NCI-H748 (cell line): ENCODE results near the gene TRIM71.
"Not testable (repeated sequence)": the region's sequence is repeated elsewhere in the genome, so short reads cannot be mapped to it uniquely, and the experiment has no call there.

Experiments used
- DNase-seq: peaks from one replicate; lab custom pipeline; 2025; ENCODE audit not compliant: unreplicated experiment; lab: John Stamatoyannopoulos, UW

TRIM71 gene

DNA sequence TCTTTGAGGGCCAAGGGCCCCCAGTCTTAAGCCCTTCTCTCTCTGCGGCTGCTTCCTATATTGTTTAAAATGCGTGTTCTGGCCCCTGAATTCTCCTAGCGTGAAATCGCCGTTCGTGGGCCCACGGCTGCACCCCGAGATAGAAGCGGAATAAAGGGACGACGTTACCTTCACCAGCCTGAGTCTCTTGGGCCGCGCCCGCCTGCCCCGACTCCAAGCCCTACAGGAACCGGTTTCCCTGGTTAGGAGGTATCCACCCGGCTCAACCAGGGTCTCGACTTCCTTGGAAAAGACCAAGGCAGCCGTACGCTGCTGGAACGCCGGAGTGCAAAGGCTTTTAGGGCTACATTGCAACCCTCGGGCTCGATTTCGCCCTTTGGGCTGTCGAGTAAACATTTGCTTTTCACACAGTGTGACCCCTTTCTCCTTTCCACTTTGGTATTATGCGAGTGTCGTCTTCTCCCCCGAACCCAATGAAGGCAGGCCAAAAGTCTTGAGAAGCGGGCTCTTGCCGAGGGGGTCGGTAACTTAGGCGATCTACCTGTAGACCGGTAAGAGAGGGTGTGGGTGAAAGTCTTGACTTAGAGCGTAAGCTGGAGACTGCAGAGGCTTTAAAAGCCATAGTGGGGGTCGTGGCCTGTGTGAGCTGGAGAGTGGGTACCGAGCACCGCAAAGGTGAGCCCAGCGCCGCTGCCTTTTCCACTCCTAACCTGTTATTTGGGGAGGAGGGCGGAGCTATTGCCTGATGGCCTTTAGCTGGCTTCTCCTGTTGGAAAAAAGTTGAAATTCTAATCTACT is 2.0 kb downstream of the TRIM71 start:
- no peak for DNase-seq

GRCh38 chr3:32820430-32820829 is 2.6 kb downstream of the TRIM71 start:
- no peak for DNase-seq

DNA sequence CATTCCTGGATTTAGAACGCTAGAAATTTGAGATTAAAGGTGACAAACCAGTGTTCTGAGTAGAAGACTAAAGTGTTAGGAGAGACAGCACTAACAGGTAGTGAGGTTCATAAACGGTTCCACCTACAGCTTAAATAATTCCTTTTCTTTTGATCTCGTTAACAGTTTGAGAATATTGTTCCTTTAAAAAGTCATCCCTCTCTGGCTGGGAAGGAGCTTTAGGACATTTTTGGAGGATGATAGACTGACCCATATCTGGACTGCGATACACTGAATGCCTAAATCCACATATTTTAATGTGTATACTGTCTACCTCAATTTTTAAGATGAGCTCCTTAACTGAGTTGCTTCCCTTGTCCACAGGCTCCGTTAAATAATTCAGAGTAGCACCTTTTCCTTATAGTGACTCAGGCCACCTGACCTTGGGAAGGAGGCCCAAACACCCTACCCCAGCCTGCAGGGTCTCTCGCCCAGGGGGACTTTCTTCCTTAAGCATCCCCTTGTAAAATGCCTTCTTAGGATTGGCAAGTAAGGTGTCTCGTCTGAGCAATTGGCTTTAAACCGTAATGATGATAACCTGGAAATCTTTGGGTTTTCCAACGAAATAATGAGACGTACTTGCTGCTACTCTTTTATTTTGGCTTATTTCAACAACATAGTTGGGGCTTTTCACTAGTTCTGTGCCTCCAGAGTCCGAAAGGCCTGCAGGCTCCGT is 3.3 kb downstream of the TRIM71 start:
- DNase-seq: no peak

DNA sequence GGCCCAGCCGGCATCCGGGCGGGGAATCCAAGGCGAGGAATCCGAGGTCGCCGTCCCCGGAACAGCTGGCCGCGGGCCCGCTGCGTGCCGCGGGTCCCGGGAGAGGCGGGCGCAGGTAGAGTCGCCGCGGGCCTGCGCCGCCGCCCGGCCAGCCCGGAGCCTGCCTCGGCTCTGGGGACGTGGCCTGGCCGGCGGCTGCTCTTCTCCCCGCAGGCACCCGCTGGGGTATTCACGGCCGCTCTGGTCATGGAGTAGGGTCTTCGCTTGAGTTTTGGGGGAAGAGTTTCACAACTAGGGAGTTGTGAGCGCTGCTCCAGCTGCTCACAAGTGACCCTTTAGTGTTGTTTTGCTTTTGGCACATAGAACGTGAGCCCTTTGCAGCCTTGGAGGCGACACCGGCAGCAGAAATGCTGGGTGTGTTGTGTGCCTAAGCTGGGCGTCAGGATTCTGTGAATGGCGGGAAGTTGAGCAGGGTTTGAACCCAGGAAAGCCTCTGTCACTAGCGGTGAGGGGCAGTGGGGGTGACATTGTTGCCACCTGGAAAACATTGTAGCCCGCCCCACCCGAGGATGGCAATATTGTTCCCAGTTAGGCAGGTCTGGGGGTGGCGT is 4.0 kb downstream of the TRIM71 start:
- DNase-seq: no peak

DNA sequence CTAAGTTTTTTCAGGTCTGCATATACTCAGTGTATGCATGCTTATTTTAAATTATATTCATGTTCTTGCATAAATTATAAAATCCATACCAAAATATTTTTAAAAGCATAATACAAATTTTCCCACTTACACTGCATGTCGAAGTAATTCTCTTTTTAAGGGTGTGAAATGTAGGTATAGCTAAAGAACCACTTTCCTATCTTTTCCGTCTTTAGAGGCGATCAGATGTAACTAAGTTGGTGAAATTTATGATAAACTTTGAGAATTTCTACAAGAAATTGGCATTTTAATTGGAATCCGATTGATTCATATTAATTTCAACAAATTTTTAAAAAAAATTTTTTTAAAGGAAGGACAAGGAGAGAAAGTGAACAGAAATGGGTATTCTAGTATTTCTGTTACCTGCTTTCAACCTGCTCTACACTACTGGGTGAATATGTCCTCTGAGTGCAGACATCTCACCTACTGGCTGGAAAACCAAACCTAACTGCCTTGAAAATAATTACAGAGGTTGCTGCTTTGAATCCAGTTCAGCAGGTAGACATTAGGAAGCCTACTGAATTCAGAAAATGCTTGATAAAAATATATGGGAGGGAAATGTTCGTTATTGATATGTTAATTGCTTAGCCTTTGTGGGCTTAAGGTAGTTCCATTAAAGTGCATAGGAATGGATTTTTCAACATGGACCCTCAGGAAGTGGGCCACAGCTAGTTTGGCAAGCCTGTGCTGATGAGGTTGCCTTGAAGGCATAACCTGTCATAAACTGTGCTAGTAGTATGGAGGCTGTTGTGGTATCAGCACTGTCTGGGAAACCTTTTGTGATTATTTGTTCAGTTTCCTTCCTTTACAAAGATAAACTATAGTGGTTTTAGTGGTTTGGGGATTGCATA is 5.1 kb downstream of the TRIM71 start:
- DNase-seq: no peak

GRCh38 chr3:32823641-32824184 is 5.9 kb downstream of the TRIM71 start:
- DNase-seq: not testable (repeated sequence)

DNA sequence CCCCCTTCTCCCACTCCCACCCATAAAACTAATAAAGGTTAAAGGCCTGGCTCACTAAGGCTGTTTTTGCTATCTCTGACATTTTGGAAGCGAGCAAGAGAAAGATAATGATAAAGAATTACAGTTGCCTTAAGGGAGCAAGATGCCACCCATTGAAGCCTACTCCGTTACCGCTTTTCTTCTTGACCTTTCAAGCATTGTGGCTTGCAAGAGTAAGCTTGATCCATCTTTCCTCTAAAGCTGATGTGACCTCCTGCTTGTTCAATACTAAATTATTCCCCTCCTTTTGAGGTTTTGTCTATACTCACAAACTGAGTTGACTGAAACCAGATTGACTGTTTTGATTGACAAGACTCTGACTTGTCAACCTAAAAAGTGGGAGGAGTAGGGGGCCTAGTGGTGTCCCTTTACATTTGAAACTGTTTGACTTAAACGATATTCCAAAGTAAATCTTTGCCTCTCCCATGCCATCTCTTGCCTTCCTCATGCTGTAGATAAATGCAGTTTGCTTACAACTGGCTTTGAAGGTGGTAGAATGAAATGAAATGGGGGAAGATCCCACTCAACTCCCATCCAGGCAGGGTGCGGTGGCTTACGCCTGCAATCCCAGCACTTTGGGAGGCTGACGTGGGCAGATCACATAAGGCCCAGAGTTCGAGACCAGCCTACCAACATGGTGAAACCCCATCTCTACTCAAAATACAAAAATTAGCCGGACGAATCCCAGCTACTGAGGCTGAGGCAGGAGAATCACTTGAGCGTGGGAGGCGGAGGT is 8.0 kb downstream of the TRIM71 start:
- DNase-seq: no peak

DNA sequence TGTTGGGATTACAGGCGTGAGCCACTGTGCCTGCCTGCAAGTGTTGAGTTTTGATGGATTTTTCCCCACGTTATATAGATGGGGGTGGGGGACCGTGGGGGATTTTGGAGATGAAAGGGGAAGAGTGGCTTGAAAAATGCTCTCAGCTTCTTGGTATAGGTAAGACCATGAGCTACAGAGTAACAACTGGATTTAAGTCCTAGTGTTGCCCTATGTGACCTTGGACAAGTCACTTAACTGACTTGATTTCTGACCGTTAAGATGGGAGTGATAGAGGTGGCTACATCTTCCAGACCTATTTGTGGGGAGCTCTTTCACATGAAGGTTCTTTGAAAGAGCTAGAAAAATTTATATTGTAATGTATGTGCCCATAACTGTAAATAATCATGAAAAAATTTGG is 13.3 kb downstream of the TRIM71 start:
- DNase-seq: no peak

DNA sequence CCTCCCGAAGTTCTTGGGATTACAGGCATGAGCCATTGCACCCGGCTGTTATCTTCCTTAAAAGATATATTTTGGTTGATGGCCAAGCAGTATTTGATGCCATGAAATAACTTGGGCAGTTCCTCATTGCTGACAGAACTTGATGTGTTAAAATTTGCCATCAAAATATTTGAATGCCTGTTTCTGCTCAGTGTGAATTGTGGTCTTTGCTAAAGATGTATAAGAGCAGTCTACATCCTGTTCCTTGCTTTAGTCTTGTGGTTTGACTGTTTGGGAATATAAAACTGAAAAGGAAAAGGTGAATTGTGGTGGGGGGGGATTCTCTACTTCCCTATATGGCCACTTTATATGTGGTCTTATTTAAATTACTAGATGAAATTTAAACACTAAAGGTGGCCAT is 14.0 kb downstream of the TRIM71 start:
- DNase-seq: no peak

DNA sequence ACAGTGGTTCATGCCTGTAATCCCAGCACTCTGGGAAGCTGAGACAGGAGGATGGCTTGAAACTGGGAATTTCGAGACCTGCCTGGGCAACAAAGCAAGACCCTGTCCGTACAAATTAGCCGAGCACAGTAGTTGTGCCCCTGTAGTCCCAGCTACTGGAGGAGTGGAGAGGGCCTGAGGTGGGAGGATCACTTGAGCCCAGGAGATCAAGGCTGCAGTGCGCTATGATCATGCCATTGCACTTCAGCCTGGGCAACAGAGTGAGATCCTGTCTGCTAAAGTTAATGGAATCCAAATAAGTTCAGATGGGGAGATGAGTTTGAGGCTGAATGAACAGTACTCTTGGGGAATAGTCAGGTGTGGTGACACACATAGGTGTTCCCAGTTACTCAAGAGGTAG is 14.4 kb downstream of the TRIM71 start:
- no peak for DNase-seq

DNA sequence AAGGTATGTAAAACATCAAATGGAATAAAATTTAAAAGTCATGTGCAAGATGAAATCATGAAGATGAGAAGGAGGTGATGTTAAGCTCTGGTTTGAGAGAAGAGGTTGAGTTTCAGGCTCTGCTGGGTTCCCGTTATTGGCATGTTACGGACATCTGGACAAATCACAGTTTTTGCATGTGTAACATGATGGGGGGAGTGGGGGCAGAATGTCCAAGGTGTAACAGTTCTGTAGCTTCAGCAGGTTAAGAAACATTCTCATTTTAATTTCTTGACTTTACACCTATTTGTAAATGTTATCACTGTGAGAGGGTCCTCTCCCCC is 17.2 kb downstream of the TRIM71 start:
- DNase-seq: no peak

DNA sequence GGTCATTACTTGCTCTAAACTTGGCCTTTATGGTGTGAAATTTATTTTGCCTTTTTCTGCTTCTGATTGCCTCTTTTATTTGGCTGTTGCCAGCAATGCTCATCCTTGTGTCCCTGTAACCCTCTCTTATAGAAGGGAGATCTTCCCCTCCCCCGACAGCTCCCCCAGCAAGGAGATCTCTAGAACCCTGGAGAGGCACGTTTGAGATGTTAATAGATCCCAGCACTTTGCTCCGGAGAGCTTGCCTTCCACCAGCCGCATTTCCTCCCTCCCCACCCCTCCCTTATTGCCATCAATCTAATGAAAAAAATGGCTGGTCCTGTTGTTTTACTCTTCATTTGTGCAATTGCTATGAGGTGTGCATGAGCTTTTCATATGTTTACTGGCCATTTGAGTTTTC is 18.2 kb downstream of the TRIM71 start:
- DNase-seq: no peak

DNA sequence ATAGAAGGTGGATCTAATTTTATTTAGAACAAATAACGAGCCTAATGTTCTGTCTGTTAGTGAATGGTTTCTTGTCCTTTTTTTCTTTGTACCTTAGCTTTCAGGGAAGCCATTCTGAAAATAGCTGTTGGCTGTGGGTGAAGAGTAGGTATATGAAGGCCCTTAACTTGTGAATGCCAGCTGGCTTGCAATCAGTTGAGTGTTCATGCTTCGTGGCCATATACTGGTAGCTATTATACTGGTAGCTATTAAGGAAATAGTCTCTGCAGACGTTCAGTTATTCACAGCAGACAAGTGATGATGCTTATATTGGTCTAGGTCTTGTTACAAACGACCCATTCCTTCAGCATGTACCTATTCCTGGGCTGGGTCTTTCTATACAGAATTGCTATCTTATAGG is 18.8 kb downstream of the TRIM71 start:
- DNase-seq: no peak

GRCh38 chr3:32837366-32837765 is 19.6 kb downstream of the TRIM71 start:
- no peak for DNase-seq

DNA sequence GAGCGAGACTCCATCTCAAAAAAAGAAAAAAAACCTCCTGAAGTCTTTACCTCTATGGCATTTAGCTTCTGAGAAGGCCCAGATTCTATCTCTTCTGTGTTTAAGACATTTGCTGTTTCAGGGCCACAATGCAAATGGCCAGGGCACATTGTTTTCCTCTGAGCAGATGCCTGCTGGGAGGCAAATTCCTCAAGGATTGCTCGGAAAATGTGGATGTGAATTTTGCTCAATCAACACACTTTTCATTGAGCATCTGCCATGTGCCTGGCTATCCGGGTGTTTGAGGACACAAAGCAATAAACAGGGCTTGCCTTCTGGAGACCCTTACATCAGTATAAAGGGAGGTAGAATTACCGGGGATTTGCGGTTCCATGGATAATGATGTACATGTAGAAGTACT is 20.0 kb downstream of the TRIM71 start:
- no peak for DNase-seq

DNA sequence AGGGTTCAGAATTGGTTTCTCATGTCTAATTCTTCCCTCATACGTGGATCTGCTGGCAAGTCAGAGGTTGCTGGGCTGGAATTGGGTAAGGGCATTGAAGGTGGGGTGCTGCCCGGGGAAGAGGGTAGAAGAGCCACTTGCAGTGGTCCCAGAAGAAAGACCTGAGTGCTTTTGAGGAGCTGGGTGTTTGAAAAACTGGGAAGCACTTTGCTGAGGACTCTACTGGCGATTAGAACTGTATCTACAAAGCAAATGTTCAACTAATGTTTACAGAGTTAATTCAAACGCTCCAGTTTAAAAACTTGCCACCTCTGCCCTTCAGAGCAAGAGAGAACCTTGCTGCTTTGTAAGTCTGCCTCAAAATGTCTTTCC is 21.9 kb downstream of the TRIM71 start:
- no peak for DNase-seq

- DNase-seq: no peak
These were observed 22.5 kb downstream of the TRIM71 start for GRCh38 chr3:32840086-32840841.

DNA sequence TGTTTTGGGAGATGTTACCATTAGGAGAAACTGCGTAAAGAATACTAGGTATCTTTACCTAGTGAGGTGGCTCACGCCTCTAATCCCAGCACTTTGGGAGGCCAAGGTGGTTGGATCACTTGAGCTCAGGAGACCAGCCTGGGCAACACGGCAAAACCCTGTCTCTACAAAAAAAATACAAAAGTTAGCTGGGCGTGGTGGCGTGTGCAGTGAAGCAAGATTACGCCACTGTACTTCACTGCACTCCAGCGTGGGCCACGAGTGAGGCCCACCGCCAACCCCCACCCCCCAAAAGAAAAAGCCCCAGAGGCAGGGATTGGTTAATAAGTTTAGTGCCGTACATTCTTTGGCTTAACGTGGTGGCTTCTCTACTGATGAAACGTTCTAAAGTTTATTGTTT is 23.5 kb downstream of the TRIM71 start:
- no peak for DNase-seq

GRCh38 chr3:32841867-32842470 is 24.2 kb downstream of the TRIM71 start:
- no peak for DNase-seq
